Astrocyte (in vitro differentiated cells and primary cell): ENCODE results near the gene NRG3.

ENCODE experiments used
- CTCF ChIP-seq: IDR thresholded peaks from 2 replicates; pipeline ENCODE4 v1.5.1; 2011; ENCODE audit warnings: low read depth, mild to moderate bottlenecking, inconsistent platforms, low read length, moderate library complexity; ENCODE audit not compliant: insufficient read depth
- EZH2 ChIP-seq: IDR thresholded peaks from 2 replicates; pipeline ENCODE4 v1.6.1; 2012; ENCODE audit warnings: mild to moderate bottlenecking, low read length, inconsistent platforms; ENCODE audit not compliant: insufficient read depth

DNA sequence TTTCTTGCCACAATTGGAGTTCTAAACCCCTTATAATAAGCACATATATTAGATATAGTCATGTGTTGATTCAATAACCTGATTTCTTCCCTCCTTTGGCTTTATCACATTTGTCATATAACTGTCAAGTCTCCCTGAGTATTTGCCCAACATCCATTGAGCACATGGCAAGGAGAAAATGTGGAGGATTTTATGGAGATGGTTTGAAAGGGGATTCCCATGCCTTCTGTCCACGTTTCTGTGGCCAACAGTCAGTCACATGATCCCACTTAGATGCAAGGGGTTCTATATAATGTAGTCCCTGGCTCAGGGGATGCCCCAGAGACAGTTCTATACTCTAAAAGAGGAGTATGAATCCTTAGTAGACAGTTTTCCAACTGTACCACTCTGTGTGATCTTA is 577.7 kb downstream of the NRG3 start:
- TF ChIP-seq CTCF (no peak), EZH2 (no peak)
